ENCODE measurements around the gene TTC34. TPM values are rescaled to one million over a fixed set of nuclear protein-coding genes. Genes with fewer than 3 reads are reported as not detected.

Gene TTC34
- total RNA-seq, 1 experiment from 2014 or later, result 1.3 TPM

- no peak for DNase-seq (ENCODE audit: low read depth, low spot score)
- H2AFZ ChIP-seq (ENCODE audit: low read depth, low read length, poor library complexity, severe bottlenecking), result no peak overlapping the region
- no peak overlapping the region for H3K4me3 ChIP-seq (replicated peaks in 1 of 2; ENCODE audit: low read depth in 1 of 2, low read length in 2 of 2)
Measured at GRCh38 chr1:2594001-2594640, 207.4 kb downstream of the TTC34 start.

GRCh38 chr1:2593251-2593878 lies 208.1 kb downstream of the TTC34 start:
- H3K4me2 ChIP-seq (ENCODE audit: low read length), result no peak overlapping the region
- no TSS peak for BruUV-seq (replicated peaks)
- no peaks in the 10 kb centered on the region for H4K20me1 ChIP-seq (ENCODE audit: insufficient read depth)
- H3K79me2 ChIP-seq (ENCODE audit: insufficient read depth, low read length), result no peaks in the 10 kb centered on the region
- H3K4me3 ChIP-seq (replicated peaks in 1 of 2; ENCODE audit: low read depth in 1 of 2, low read length in 2 of 2), result no peak overlapping the region
- no peaks in the 10 kb centered on the region for H3K4me1 ChIP-seq (ENCODE audit: control insufficient read depth in 1 of 2, insufficient read depth in 2 of 2, low read length in 2 of 2)
- no peaks in the 10 kb centered on the region for H3K9me2 ChIP-seq (ENCODE audit: insufficient read depth)
- no peak overlapping the region for H2AFZ ChIP-seq (ENCODE audit: low read depth, low read length, poor library complexity, severe bottlenecking)
- CTCF ChIA-PET, result no interaction called here
- RAD21 ChIA-PET (ENCODE audit: low non-redundant PET in 1 of 2, low total read pairs in 2 of 2, uncharacterized antibody in 2 of 2, unreplicated experiment in 2 of 2), result no interaction called here
- no peak overlapping the region for H3K27ac ChIP-seq (ENCODE audit: low read depth, low read length)
- H3K9me3 ChIP-seq (ENCODE audit: control insufficient read depth in 1 of 2, insufficient read depth in 1 of 2, low read depth in 1 of 2, low read length in 2 of 2), result no peaks in the 10 kb centered on the region
- H3K36me3 ChIP-seq (ENCODE audit: control insufficient read depth in 1 of 2, insufficient read depth in 2 of 2, low read length in 2 of 2), result no peaks in the 10 kb centered on the region
- intact Hi-C loops (cut with micrococcal nuclease), result no loop called here
- H3K9ac ChIP-seq (ENCODE audit: low read length), result no peak overlapping the region
- DNase-seq (ENCODE audit: low read depth, low spot score) (no peak), ATAC-seq (no peak)
- no peaks in the 10 kb centered on the region for H3K27me3 ChIP-seq (ENCODE audit: insufficient read depth, low read length)
- POLR2A ChIA-PET, result no interaction called here
- TF ChIP-seq REST (IDR thresholded peaks at IDR 0.05; ENCODE audit: low read depth) (no peak), MAX (IDR thresholded peaks at IDR 0.05) (no peak), ZNF274 (IDR thresholded peaks at IDR 0.05; ENCODE audit: low read depth, low read length) (no peak), RAD21 (IDR thresholded peaks at IDR 0.05; ENCODE audit: low read depth) (no peak), ZFX (IDR thresholded peaks at IDR 0.05) (no peak), FOSL1 (IDR thresholded peaks at IDR 0.05; ENCODE audit: low read depth) (no peak), ZBTB33 (IDR thresholded peaks at IDR 0.05; ENCODE audit: extremely low read depth, insufficient replicate concordance, low read length) (no peak), YY1 (IDR thresholded peaks at IDR 0.05; ENCODE audit: extremely low read depth, insufficient replicate concordance, low read depth, low read length) (no peak), CEBPB (IDR thresholded peaks at IDR 0.05; ENCODE audit: low read depth) (no peak), EZH2phosphoT487 (IDR thresholded peaks at IDR 0.05; ENCODE audit: borderline replicate concordance) (no peak), SP1 (IDR thresholded peaks at IDR 0.05; ENCODE audit: low read depth) (no peak)

More at GRCh38 chr1:2594001-2594640, 207.4 kb downstream of the TTC34 start:
- Histone ChIP-seq H3K4me1 (ENCODE audit: control insufficient read depth in 1 of 2, insufficient read depth in 2 of 2, low read length in 2 of 2) (no peaks in the 10 kb centered on the region), H3K79me2 (ENCODE audit: insufficient read depth, low read length) (no peaks in the 10 kb centered on the region), H3K27ac (ENCODE audit: low read depth, low read length) (no peak overlapping the region), H3K4me2 (ENCODE audit: low read length) (no peak overlapping the region), H3K9me2 (ENCODE audit: insufficient read depth) (no peaks in the 10 kb centered on the region), H3K9me3 (ENCODE audit: control insufficient read depth in 1 of 2, insufficient read depth in 1 of 2, low read depth in 1 of 2, low read length in 2 of 2) (no peaks in the 10 kb centered on the region), H3K9ac (ENCODE audit: low read length) (no peak overlapping the region), H3K27me3 (ENCODE audit: insufficient read depth, low read length) (no peaks in the 10 kb centered on the region), H4K20me1 (ENCODE audit: insufficient read depth) (no peaks in the 10 kb centered on the region), H3K36me3 (ENCODE audit: control insufficient read depth in 1 of 2, insufficient read depth in 2 of 2, low read length in 2 of 2) (no peaks in the 10 kb centered on the region)
- POLR2A ChIA-PET, result no interaction called here
- RAD21 ChIA-PET (ENCODE audit: low non-redundant PET in 1 of 2, low total read pairs in 2 of 2, uncharacterized antibody in 2 of 2, unreplicated experiment in 2 of 2), result no interaction called here
- TF ChIP-seq SIN3A (IDR thresholded peaks at IDR 0.05; ENCODE audit: low read depth) (no peak), ZNF274 (IDR thresholded peaks at IDR 0.05; ENCODE audit: low read depth, low read length) (no peak), CBX3 (IDR thresholded peaks at IDR 0.05; ENCODE audit: low read depth) (no peak), ELF1 (IDR thresholded peaks at IDR 0.05; ENCODE audit: borderline replicate concordance, low read depth) (no peak), JUND (IDR thresholded peaks at IDR 0.05) (no peak), SP1 (IDR thresholded peaks at IDR 0.05; ENCODE audit: low read depth) (no peak), YY1 (IDR thresholded peaks at IDR 0.05; ENCODE audit: extremely low read depth, insufficient replicate concordance, low read depth, low read length) (no peak), TCF7L2 (IDR thresholded peaks at IDR 0.05; ENCODE audit: borderline replicate concordance, extremely low read depth, insufficient read depth, insufficient read length) (no peak), POLR2AphosphoS5 (IDR thresholded peaks at IDR 0.05; ENCODE audit: low read depth, low read length) (no peak)
- CTCF ChIA-PET, result no interaction called here
- no peak for ATAC-seq
- no TSS peak for BruUV-seq (replicated peaks)
- intact Hi-C loops (cut with micrococcal nuclease), result no loop called here
